ENCODE data around the gene DLGAP4. TPM values are rescaled to one million over a fixed set of nuclear protein-coding genes. Genes with fewer than 3 reads are reported as not detected.

The DLGAP4 gene
- total and polyA plus RNA-seq, 2 of the 13 experiments (the other 11 are each of a cell fraction or from before 2014, with no cell fraction given), result 15.2 to 26.7 TPM

DNA sequence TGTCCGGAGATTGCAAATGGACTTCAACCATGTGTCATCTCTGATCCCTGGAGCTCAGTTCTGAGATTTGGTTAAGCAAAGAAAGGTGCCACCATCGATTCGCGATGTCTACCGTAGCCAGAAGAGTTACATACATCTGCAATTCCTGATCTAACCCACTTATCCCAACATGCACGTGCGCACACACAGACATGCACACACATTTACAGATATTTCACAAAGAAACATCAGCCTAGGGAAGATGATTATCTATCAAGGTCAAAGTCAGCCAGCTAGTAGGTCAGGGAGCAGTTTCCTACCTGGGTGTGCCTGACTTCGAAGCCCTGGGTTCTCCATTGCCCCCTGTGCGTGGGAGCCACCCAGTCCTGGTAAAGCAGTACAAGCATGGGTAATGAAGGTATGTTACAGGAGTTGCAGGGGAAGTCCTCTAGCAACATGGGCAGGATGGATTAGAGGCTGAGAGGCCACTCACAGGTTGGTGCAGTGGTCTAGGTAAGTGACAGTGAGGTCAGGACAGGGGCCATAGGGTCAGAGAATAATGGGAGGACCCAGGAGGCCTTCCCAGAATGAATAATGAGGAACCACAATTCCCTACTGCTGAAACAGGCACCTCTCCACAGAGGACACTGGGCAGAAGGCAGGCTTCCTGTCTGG is 150.0 kb downstream of the DLGAP4 start (continued):
- TF ChIP-seq SOX13 (IDR thresholded peaks at IDR 0.05) (no peak), SOX13 (CRISPR knock-in tag; conservative IDR thresholded peaks at IDR 0.05 in 1 of 2, IDR thresholded peaks at IDR 0.05 in 1 of 2) (no peak), CCDC6 (CRISPR knock-in tag; IDR thresholded peaks at IDR 0.05) (no peak), KLF12 (CRISPR knock-in tag; IDR thresholded peaks at IDR 0.05; ENCODE audit: borderline replicate concordance) (no peak), MIXL1 (CRISPR knock-in tag; IDR thresholded peaks at IDR 0.05) (0 out of 2 replicates have a peak, but pooled peaks have one; percentile 35), ZNF607 (CRISPR knock-in tag; IDR thresholded peaks at IDR 0.05; ENCODE audit: borderline replicate concordance) (no peak), ZFYVE20 (CRISPR knock-in tag; IDR thresholded peaks at IDR 0.05; ENCODE audit: borderline replicate concordance, low read depth) (no peak), ZNF775 (CRISPR knock-in tag; IDR thresholded peaks at IDR 0.05; ENCODE audit: borderline replicate concordance) (no peak), ATF7-NPFF (CRISPR knock-in tag; IDR thresholded peaks at IDR 0.05; ENCODE audit: low read depth) (no peak), GRHL1 (CRISPR knock-in tag; conservative IDR thresholded peaks at IDR 0.05) (no peak), ZNF615 (CRISPR knock-in tag; IDR thresholded peaks at IDR 0.05; ENCODE audit: borderline replicate concordance) (no peak), ZNF883 (CRISPR knock-in tag; IDR thresholded peaks at IDR 0.05; ENCODE audit: not compliant biosample characterization) (no peak), THAP8 (CRISPR knock-in tag; IDR thresholded peaks at IDR 0.05; ENCODE audit: borderline replicate concordance) (no peak), RARA (CRISPR knock-in tag; IDR thresholded peaks at IDR 0.05) (peak; percentile 24; the same call in 1 of the 2 replicates), KDM2A (CRISPR knock-in tag; IDR thresholded peaks at IDR 0.05; ENCODE audit: borderline replicate concordance, low read depth) (no peak), NR1H2 (CRISPR knock-in tag; IDR thresholded peaks at IDR 0.05; ENCODE audit: borderline replicate concordance, low read depth) (no peak), NFATC3 (CRISPR knock-in tag; IDR thresholded peaks at IDR 0.05) (no peak), KMT2A (CRISPR knock-in tag; IDR thresholded peaks at IDR 0.05) (no peak), ZMYM3 (CRISPR knock-in tag; IDR thresholded peaks at IDR 0.05) (no peak), SAP130 (CRISPR knock-in tag; IDR thresholded peaks at IDR 0.05; ENCODE audit: low read depth) (peak; percentile 39; the same call in 1 of the 2 replicates), CSRNP2 (CRISPR knock-in tag; conservative IDR thresholded peaks at IDR 0.05; ENCODE audit: low read depth) (no peak), ZNF484 (CRISPR knock-in tag; IDR thresholded peaks at IDR 0.05; ENCODE audit: borderline replicate concordance, low read depth) (no peak)
- TF ChIP-seq, protein P1, sequence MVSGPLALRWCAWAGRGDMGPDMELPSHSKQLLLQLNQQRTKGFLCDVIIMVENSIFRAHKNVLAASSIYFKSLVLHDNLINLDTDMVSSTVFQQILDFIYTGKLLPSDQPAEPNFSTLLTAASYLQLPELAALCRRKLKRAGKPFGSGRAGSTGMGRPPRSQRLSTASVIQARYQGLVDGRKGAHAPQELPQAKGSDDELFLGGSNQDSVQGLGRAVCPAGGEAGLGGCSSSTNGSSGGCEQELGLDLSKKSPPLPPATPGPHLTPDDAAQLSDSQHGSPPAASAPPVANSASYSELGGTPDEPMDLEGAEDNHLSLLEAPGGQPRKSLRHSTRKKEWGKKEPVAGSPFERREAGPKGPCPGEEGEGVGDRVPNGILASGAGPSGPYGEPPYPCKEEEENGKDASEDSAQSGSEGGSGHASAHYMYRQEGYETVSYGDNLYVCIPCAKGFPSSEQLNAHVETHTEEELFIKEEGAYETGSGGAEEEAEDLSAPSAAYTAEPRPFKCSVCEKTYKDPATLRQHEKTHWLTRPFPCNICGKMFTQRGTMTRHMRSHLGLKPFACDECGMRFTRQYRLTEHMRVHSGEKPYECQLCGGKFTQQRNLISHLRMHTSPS (CRISPR knock-in tag; IDR thresholded peaks at IDR 0.05; ENCODE audit: low read depth), result no peak

Measured in HepG2 (cell line).